Neural cell (in vitro differentiated cells): Measurements from ENCODE around the gene JAZF1. TPM values are rescaled to one million over a fixed set of nuclear protein-coding genes. Genes with fewer than 3 reads are reported as not detected.

Experiments used
- H2AFZ ChIP-seq: fragments of 200-600, 300-800 bp; sonication (generic), shearing (Covaris generic); 2 replicates; pipeline ENCODE4 v1.6.0; 2014; ENCODE audit warnings: low read depth, mild to moderate bottlenecking, antibody characterized with exemption, low read length, moderate library complexity
- H3F3A ChIP-seq: fragments of 200-600 bp; shearing (Covaris generic); 2 replicates; pipeline ENCODE4 v1.6.1; 2016; ENCODE audit warnings: mild to moderate bottlenecking, moderate library complexity, mixed read lengths, antibody characterized with exemption, low read length; ENCODE audit not compliant: insufficient read depth, poor library complexity, severe bottlenecking
- H3K27ac ChIP-seq: fragments of 200-600, 300-800 bp; sonication (generic), shearing (Covaris generic); 2 replicates; pipeline ENCODE4 v1.5.1; 2014; ENCODE audit warnings: mild to moderate bottlenecking, low read length, moderate library complexity
- H3K27me3 ChIP-seq: fragments of 300-800, 200-600 bp; sonication (generic), shearing (Covaris generic); 2 replicates; pipeline ENCODE4 v1.6.0; 2014; ENCODE audit warnings: mild to moderate bottlenecking, low read depth, low read length, moderate library complexity; ENCODE audit not compliant: insufficient read depth
- H3K36me3 ChIP-seq: fragments of 300-800, 200-600 bp; sonication (generic), shearing (Covaris generic); 2 replicates; pipeline ENCODE4 v1.5.1; 2014; ENCODE audit warnings: mild to moderate bottlenecking, antibody characterized with exemption, low read length, moderate library complexity; ENCODE audit not compliant: insufficient read depth
- H3K4me2 ChIP-seq: fragments of 300-800, 200-600 bp; sonication (generic), shearing (Covaris generic); 2 replicates; pipeline ENCODE4 v1.6.0; 2014; ENCODE audit warnings: mild to moderate bottlenecking, low read length
- H3K4me3 ChIP-seq: fragments of 300-800, 200-600 bp; sonication (generic), shearing (Covaris generic); 2 replicates; pipeline ENCODE4 v1.5.1; 2014; ENCODE audit warnings: mild to moderate bottlenecking, low read length, moderate library complexity
- H3K79me2 ChIP-seq: fragments of 200-600 bp; shearing (Covaris generic); replicated peaks from 2 replicates; pipeline ENCODE4 v1.6.0; 2014; ENCODE audit warnings: mild to moderate bottlenecking, low read length, moderate library complexity; ENCODE audit not compliant: insufficient read depth
- H3K9ac ChIP-seq: fragments of 300-800, 200-600 bp; sonication (generic), shearing (Covaris generic); 2 replicates; pipeline ENCODE4 v1.6.1; 2016; ENCODE audit warnings: mild to moderate bottlenecking, low read length, mixed read lengths
- H3K9me2 ChIP-seq: fragments of 200-600 bp; shearing (Covaris generic); 2 replicates; pipeline ENCODE4 v1.6.1; 2016; ENCODE audit warnings: mild to moderate bottlenecking, low read length, mixed read lengths; ENCODE audit not compliant: insufficient read depth
- H3K9me3 ChIP-seq: fragments of 200-600, 300-800 bp; sonication (generic), shearing (Covaris generic); 2 replicates; pipeline ENCODE4 v1.6.1; 2016; ENCODE audit warnings: mild to moderate bottlenecking, mixed run types, low read length, moderate library complexity, mixed read lengths
- H4K20me1 ChIP-seq: fragments of 200-600 bp; shearing (Covaris generic); 2 replicates; pipeline ENCODE4 v1.6.1; 2016; ENCODE audit warnings: mild to moderate bottlenecking, mixed run types; ENCODE audit not compliant: insufficient read depth
- EP300 ChIP-seq: fragments of 450-650 bp; conservative IDR thresholded peaks from 2 replicates; pipeline ENCODE4 v1.6.1; 2014; ENCODE audit warnings: antibody characterized with exemption, mild to moderate bottlenecking, moderate library complexity; ENCODE audit not compliant: poor library complexity, severe bottlenecking
- EZH2 ChIP-seq: fragments of 200-600, 300-800 bp; shearing (Covaris generic), sonication (generic); IDR thresholded peaks from 2 replicates; pipeline ENCODE4 v1.6.1; 2014; ENCODE audit warnings: antibody characterized with exemption, low read length, borderline replicate concordance, mild to moderate bottlenecking; ENCODE audit not compliant: insufficient read depth, poor library complexity, severe bottlenecking
- MXI1 ChIP-seq: fragments of 450-650 bp; conservative IDR thresholded peaks from 2 replicates; pipeline ENCODE4 v1.6.1; 2014; ENCODE audit warnings: antibody characterized with exemption, mild to moderate bottlenecking; ENCODE audit not compliant: poor library complexity, severe bottlenecking
- POLR2AphosphoS5 ChIP-seq: IDR thresholded peaks from 2 replicates; pipeline ENCODE4 v1.6.1; 2012
- RAD21 ChIP-seq: fragments of 450-650 bp; conservative IDR thresholded peaks from 2 replicates; pipeline ENCODE4 v1.6.1; 2014; ENCODE audit warnings: antibody characterized with exemption, mild to moderate bottlenecking, moderate library complexity
- SMC3 ChIP-seq: fragments of 450-650 bp; conservative IDR thresholded peaks from 2 replicates; pipeline ENCODE4 v1.6.1; 2014; ENCODE audit warnings: antibody characterized with exemption, mild to moderate bottlenecking, moderate library complexity; ENCODE audit not compliant: poor library complexity
- TAF1 ChIP-seq: IDR thresholded peaks from 2 replicates; pipeline ENCODE4 v1.6.1; 2012; ENCODE audit warnings: low read depth
- polyA plus RNA-seq: library from polyadenylated mRNA; depleted of rRNA; stranded (reverse); fragments of >200 nt; gene quantifications from 2 replicates; pipeline ENCODE4 v1.2.3, GENCODE V29; 2014
- TF ChIP-seq, protein P1 (sequence below): IDR thresholded peaks from 2 replicates; pipeline ENCODE4 v1.6.1; 2012; ENCODE audit warnings: borderline replicate concordance
- TF ChIP-seq, protein P2 (sequence below): fragments of 450-650 bp; IDR thresholded peaks from 2 replicates; pipeline ENCODE4 v1.5.1; 2014; ENCODE audit warnings: antibody characterized with exemption, mild to moderate bottlenecking, moderate library complexity; ENCODE audit not compliant: poor library complexity, severe bottlenecking

The JAZF1 gene
- polyA plus RNA-seq, 1 donor from 2014 or later = 29.5 TPM

DNA sequence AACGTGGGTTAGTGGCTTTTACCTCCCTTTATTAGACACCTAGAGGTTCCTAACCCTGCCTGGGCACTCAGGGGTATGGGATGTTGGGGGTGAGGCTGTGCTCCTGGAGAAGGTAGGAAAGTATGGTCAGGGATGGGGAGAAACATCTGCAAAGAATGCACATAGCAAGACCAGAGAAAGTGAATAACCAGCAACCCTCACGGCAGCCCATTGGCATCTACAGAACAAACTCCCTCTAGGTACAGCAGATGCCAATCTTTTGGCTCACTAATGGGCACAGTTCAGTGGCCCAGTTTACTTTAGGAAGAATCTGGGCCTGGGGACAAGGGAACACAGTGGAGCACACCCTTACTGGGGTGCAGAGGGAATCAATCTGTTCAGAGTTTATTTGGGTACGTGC lies 143.9 kb downstream of the JAZF1 start:
- Histone ChIP-seq H4K20me1 (no peaks in the 10 kb centered on the region), H3K9me3 (no peaks in the 10 kb centered on the region), H3K9ac (no peak overlapping the region), H3K79me2 (no peaks in the 10 kb centered on the region), H3K36me3 (no peaks in the 10 kb centered on the region), H3K4me3 (no peak overlapping the region), H3K27me3 (no peaks in the 10 kb centered on the region), H3K9me2 (no peaks in the 10 kb centered on the region), H2AFZ (no peak overlapping the region), H3K27ac (no peak overlapping the region), H3K4me2 (no peak overlapping the region), H3F3A (no peaks in the 10 kb centered on the region)
- TF ChIP-seq TAF1 (no peak), EZH2 (no peak), SMC3 (no peak), MXI1 (no peak), EP300 (no peak), RAD21 (no peak), POLR2AphosphoS5 (no peak)
- TF ChIP-seq, protein P1, sequence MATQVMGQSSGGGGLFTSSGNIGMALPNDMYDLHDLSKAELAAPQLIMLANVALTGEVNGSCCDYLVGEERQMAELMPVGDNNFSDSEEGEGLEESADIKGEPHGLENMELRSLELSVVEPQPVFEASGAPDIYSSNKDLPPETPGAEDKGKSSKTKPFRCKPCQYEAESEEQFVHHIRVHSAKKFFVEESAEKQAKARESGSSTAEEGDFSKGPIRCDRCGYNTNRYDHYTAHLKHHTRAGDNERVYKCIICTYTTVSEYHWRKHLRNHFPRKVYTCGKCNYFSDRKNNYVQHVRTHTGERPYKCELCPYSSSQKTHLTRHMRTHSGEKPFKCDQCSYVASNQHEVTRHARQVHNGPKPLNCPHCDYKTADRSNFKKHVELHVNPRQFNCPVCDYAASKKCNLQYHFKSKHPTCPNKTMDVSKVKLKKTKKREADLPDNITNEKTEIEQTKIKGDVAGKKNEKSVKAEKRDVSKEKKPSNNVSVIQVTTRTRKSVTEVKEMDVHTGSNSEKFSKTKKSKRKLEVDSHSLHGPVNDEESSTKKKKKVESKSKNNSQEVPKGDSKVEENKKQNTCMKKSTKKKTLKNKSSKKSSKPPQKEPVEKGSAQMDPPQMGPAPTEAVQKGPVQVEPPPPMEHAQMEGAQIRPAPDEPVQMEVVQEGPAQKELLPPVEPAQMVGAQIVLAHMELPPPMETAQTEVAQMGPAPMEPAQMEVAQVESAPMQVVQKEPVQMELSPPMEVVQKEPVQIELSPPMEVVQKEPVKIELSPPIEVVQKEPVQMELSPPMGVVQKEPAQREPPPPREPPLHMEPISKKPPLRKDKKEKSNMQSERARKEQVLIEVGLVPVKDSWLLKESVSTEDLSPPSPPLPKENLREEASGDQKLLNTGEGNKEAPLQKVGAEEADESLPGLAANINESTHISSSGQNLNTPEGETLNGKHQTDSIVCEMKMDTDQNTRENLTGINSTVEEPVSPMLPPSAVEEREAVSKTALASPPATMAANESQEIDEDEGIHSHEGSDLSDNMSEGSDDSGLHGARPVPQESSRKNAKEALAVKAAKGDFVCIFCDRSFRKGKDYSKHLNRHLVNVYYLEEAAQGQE = no peak
- TF ChIP-seq, protein P2, sequence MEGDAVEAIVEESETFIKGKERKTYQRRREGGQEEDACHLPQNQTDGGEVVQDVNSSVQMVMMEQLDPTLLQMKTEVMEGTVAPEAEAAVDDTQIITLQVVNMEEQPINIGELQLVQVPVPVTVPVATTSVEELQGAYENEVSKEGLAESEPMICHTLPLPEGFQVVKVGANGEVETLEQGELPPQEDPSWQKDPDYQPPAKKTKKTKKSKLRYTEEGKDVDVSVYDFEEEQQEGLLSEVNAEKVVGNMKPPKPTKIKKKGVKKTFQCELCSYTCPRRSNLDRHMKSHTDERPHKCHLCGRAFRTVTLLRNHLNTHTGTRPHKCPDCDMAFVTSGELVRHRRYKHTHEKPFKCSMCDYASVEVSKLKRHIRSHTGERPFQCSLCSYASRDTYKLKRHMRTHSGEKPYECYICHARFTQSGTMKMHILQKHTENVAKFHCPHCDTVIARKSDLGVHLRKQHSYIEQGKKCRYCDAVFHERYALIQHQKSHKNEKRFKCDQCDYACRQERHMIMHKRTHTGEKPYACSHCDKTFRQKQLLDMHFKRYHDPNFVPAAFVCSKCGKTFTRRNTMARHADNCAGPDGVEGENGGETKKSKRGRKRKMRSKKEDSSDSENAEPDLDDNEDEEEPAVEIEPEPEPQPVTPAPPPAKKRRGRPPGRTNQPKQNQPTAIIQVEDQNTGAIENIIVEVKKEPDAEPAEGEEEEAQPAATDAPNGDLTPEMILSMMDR = no peak

DNA sequence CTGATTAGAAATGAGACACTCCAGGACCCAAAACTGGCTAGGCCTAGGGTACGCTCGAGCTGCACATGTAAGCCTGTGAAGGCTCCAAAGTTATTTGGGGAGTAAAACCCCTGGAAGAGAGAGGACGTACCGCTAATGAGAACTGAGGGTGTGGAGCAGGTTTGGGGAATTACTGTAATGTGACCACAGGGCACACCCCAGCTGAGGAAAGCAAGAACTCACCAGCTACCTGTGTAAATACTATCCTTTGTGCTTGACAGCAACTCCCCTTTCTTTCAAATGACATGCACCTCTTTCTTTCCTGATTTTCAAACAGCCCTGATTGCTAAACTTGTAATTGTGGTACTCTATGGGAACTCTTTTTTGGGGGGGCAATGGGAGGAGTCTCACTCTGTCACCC lies 147.2 kb downstream of the JAZF1 start:
- Histone ChIP-seq H3K36me3 (no peaks in the 10 kb centered on the region), H3K4me3 (no peak overlapping the region), H2AFZ (no peak overlapping the region), H3K4me2 (no peak overlapping the region), H3K27ac (no peak overlapping the region), H3K9ac (no peak overlapping the region), H4K20me1 (no peaks in the 10 kb centered on the region), H3K9me2 (no peaks in the 10 kb centered on the region), H3K9me3 (no peaks in the 10 kb centered on the region), H3K79me2 (no peaks in the 10 kb centered on the region), H3K27me3 (no peaks in the 10 kb centered on the region), H3F3A (no peaks in the 10 kb centered on the region)
- TF ChIP-seq POLR2AphosphoS5 (no peak), EZH2 (no peak), SMC3 (no peak), TAF1 (no peak), EP300 (no peak), MXI1 (no peak), RAD21 (no peak)
- TF ChIP-seq, protein P2 = no peak
- TF ChIP-seq, protein P1 = no peak
